Endothelial cell of umbilical vein (primary cell): Measurements from ENCODE around the gene CFAP97D1. TPM values are rescaled to one million over a fixed set of nuclear protein-coding genes. Genes with fewer than 3 reads are reported as not detected.

Experiments used
- BruUV-seq: library from RNA; stranded (reverse); fragments of 400-500 nt; replicated peaks from 2 replicates; lab custom pipeline; 2021; lab: Mats Ljungman, UMichigan
- CTCF ChIA-PET: fragments of 300-600, 350-600 bp; sonication (Branson Sonifier 250); formaldehyde crosslinking; loops from one replicate; lab custom pipeline; 2021; ENCODE audit warnings: antibody characterized with exemption, inconsistent platforms; lab: Charles Lee
- POLR2A ChIA-PET: fragments of 300-600, 350-600 bp; sonication (Branson Sonifier 250); formaldehyde crosslinking; loops from one replicate; lab custom pipeline; 2021; ENCODE audit warnings: antibody characterized with exemption, inconsistent platforms; lab: Charles Lee
- DNase-seq: peaks from one replicate; pipeline ENCODE4 v3.0.0-alpha.2; 2011; ENCODE audit warnings: low read depth, low spot score
- FAIRE-seq: peaks from 2 replicates; lab custom pipeline; 2011; peaks lifted over from hg19 to GRCh38; lab: Jason Lieb, UNC
- H2AFZ ChIP-seq: 2 replicates; pipeline ENCODE4 v1.6.0; 2012; ENCODE audit warnings: low read depth, low read length, control low read depth, inconsistent platforms
- H3K27ac ChIP-seq: 2 replicates; pipeline ENCODE4 v1.5.1; 2011; ENCODE audit warnings: low read depth, mild to moderate bottlenecking, control low read depth, low read length, moderate library complexity; ENCODE audit not compliant: insufficient read depth
- H3K27me3 ChIP-seq, 2 experiments: 2 replicates each; pipeline versions ENCODE4 v1.6.0 to v1.6.1; 2011; ENCODE audit warnings: low read length in 2 of 2, mixed read lengths in 1 of 2; ENCODE audit not compliant: control insufficient read depth in 2 of 2, insufficient read depth in 2 of 2
- H3K36me3 ChIP-seq, 2 experiments: 2 replicates in 1 of 2; 3 replicates in 1 of 2; pipeline ENCODE4 v1.5.1; 2011; ENCODE audit warnings: low read length in 2 of 2, mild to moderate bottlenecking in 1 of 2, moderate library complexity in 1 of 2; ENCODE audit not compliant: control insufficient read depth in 2 of 2, insufficient read depth in 2 of 2; ENCODE audit errors: extremely low read depth in 1 of 2
- H3K4me1 ChIP-seq: 3 replicates; pipeline ENCODE4 v1.5.1; 2011; ENCODE audit warnings: mild to moderate bottlenecking, low read length; ENCODE audit not compliant: control insufficient read depth, insufficient read depth; ENCODE audit errors: extremely low read depth
- H3K4me2 ChIP-seq: 2 replicates; pipeline ENCODE4 v1.6.1; 2011; ENCODE audit warnings: low read length, control low read depth, mixed read lengths; ENCODE audit not compliant: insufficient read depth
- H3K4me3 ChIP-seq, 3 experiments: fragments of 200-600 bp in 1 of 3; sonication (generic), shearing (Covaris generic) in 1 of 3; replicated peaks in 1 of 3; 2 replicates each; pipeline ENCODE4 v1.5.1; 2011 to 2016; ENCODE audit warnings: control low read depth in 3 of 3, low read length in 3 of 3, mild to moderate bottlenecking in 2 of 3, inconsistent platforms in 1 of 3, low read depth in 1 of 3, moderate library complexity in 1 of 3; ENCODE audit not compliant: insufficient read depth in 1 of 3
- H3K79me2 ChIP-seq: 2 replicates; pipeline ENCODE4 v1.6.0; 2012; ENCODE audit warnings: low read length, inconsistent platforms; ENCODE audit not compliant: control insufficient read depth, insufficient read depth
- H3K9ac ChIP-seq: replicated peaks from 2 replicates; pipeline ENCODE3; 2011; ENCODE audit warnings: low read length, control low read depth; ENCODE audit not compliant: insufficient read depth; ENCODE audit errors: extremely low read depth
- H3K9me1 ChIP-seq: replicated peaks from 3 replicates; pipeline ENCODE4 v1.6.0; 2011; ENCODE audit warnings: mild to moderate bottlenecking, low read length; ENCODE audit not compliant: control insufficient read depth, insufficient read depth; ENCODE audit errors: extremely low read depth
- H3K9me3 ChIP-seq: replicated peaks from 2 replicates; pipeline ENCODE4 v1.5.1; 2012; ENCODE audit warnings: low read length, inconsistent platforms; ENCODE audit not compliant: control insufficient read depth, insufficient read depth
- H4K20me1 ChIP-seq: replicated peaks from 2 replicates; pipeline ENCODE3; 2011; ENCODE audit warnings: mild to moderate bottlenecking, low read length; ENCODE audit not compliant: control insufficient read depth, insufficient read depth; ENCODE audit errors: extremely low read depth
- CTCF ChIP-seq, 2 donors: IDR thresholded peaks; 1 replicate in 1 of 2; 2 replicates in 1 of 2; pipeline ENCODE4 v1.5.1; 2011; ENCODE audit warnings: low read length in 2 of 2, mild to moderate bottlenecking in 2 of 2, moderate library complexity in 2 of 2, control low read depth in 1 of 2, inconsistent platforms in 1 of 2, low read depth in 1 of 2; ENCODE audit not compliant: insufficient read depth in 1 of 2; ENCODE audit errors: extremely low read depth in 1 of 2
- EZH2 ChIP-seq: IDR thresholded peaks from 2 replicates; pipeline ENCODE4 v1.6.1; 2012; ENCODE audit warnings: borderline replicate concordance, low read depth, mild to moderate bottlenecking, moderate library complexity, low read length, inconsistent platforms; ENCODE audit not compliant: severe bottlenecking
- GATA2 ChIP-seq: IDR thresholded peaks from 2 replicates; pipeline ENCODE4 v1.7.0; 2011; ENCODE audit warnings: low read depth, mild to moderate bottlenecking, moderate library complexity, mixed read lengths, low read length; ENCODE audit not compliant: insufficient read length, insufficient read depth
- MAX ChIP-seq: IDR thresholded peaks from 2 replicates; pipeline ENCODE4 v1.6.1; 2011; ENCODE audit not compliant: insufficient read depth, insufficient read length
- dilution Hi-C: fragments of 300-500 bp; cut with MboI; formaldehyde crosslinking; loops from one replicate; pipeline ENCODE4 v1.15.0; 2019; ENCODE audit warnings: low sequenced_read_pairs; ENCODE audit not compliant: extremely low pct_ligation_motif_present
- intact Hi-C: fragments of 100-400 bp; cut with micrococcal nuclease; formaldehyde crosslinking; loops from one replicate; pipeline ENCODE4 v1.10.0; 2022
- polyA plus RNA-seq, 4 experiments: library from polyadenylated mRNA; depleted of rRNA in 3 of 4; stranded (reverse) in 3 of 4; unstranded in 1 of 4; fragments of >200 nt; gene quantifications; 2 replicates each; pipeline versions ENCODE4 v1.2.1 to v1.2.3, GENCODE V29; 2011 to 2012; ENCODE audit warnings: missing spikeins in 1 of 4
- total RNA-seq: library from RNA; stranded (reverse); gene quantifications from 2 replicates; pipeline ENCODE4 v1.2.3, GENCODE V29; 2021

The CFAP97D1 gene
- total and polyA plus RNA-seq, 2 donors (not counting 3 experiments of a cell fraction or from before 2014, with no cell fraction given), result not detected

GRCh38 chr17:43779145-43780125, 800 bp upstream of the CFAP97D1 start:
- H3K9me3 ChIP-seq, result no peaks in the 10 kb centered on the region
- CTCF ChIA-PET, result interaction anchor here (0.7 to 4.5 kb wide), 9 partner anchors 11 to 658 kb away, joined by 3 to 27 read pairs (median 6); partner anchors contain the start of gene CD300LG
- peak overlapping the region; percentile 96 for H3K9ac ChIP-seq
- intact Hi-C loops (loop anchor here (1.0 to 2.0 kb wide), 2 partner anchors 53 to 67 kb away; partner anchors contain the start of gene MPP3), dilution Hi-C loops (no loop called here)
- H3K9me1 ChIP-seq, result no peaks in the 10 kb centered on the region
- POLR2A ChIA-PET, result interaction anchor here (0.9 kb wide), 2 partner anchors 9 to 24 kb away, joined by 3 read pairs; no protein-coding TSS in a partner anchor
- no TSS peak for BruUV-seq
- H3K4me1 ChIP-seq, result peaks cover 22% of the 10 kb centered on the region
- H3K27ac ChIP-seq, result peak overlapping the region; percentile 91
- peak overlapping the region; percentile 74 for H2AFZ ChIP-seq
- no peak for TF ChIP-seq MAX
- peak; percentile 20 for TF ChIP-seq GATA2
- no peak for TF ChIP-seq EZH2
- TF ChIP-seq CTCF (IDR thresholded peaks at IDR 0.05; ENCODE audit: extremely low read depth in 1 of 2, insufficient read depth in 1 of 2, low read depth in 1 of 2, low read length in 2 of 2), result peak in 1 of 2 donors; percentile 23
- peak; percentile 33 for FAIRE-seq
- H3K4me3 ChIP-seq, result peak overlapping the region; percentile 47 to 98 (median 63)
- peaks cover 4 to 6% of the 10 kb centered on the region in 2 experiments for H3K36me3 ChIP-seq
- H4K20me1 ChIP-seq, result no peaks in the 10 kb centered on the region
- peaks cover 10% of the 10 kb centered on the region for H3K79me2 ChIP-seq
- peak; percentile 71 for DNase-seq
- H3K27me3 ChIP-seq, result peaks cover 0 to 3% of the 10 kb centered on the region in 2 experiments
- H3K4me2 ChIP-seq, result peak overlapping the region; percentile 62
